ENCODE measurements around the gene IL34. TPM values are rescaled to one million over a fixed set of nuclear protein-coding genes. Genes with fewer than 3 reads are reported as not detected.
"Not testable (repeated sequence)": the region's sequence is repeated elsewhere in the genome, so short reads cannot be mapped to it uniquely, and the experiment has no call there.

The IL34 gene
- total RNA-seq, 1 donor from 2014 or later: 13.4 TPM

DNA sequence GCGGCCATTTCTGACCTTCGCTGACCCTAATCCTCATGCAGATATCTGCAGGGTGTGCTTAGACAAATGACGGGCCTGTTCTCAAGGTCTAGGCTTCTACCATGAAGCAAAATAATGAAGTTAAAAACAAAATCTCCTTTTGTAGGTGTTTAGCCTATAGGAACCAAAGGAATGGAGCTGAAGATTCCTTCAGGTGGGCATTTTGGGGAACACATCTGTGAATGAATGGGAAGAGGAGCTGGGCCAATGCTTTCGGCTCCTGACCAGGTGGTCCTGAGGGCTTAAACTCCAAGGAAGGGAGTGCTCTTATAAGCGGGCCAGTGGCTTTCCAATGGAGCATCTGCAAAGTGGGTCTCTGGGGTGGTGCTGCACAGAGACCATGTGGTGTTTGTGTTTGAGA, 14.1 kb upstream of the IL34 start:
- DNase-seq: no peak

GRCh38 chr16:70633617-70634016, 12.7 kb upstream of the IL34 start:
- DNase-seq: not testable (repeated sequence)

- no peak for DNase-seq
These were observed 11.5 kb upstream of the IL34 start for GRCh38 chr16:70634861-70635260.

GRCh38 chr16:70635336-70636016, 10.9 kb upstream of the IL34 start:
- no peak for DNase-seq

GRCh38 chr16:70638814-70639792, 7.3 kb upstream of the IL34 start:
- DNase-seq: no peak

- DNase-seq: no peak
These were observed 3.7 kb upstream of the IL34 start for GRCh38 chr16:70642633-70643032.

DNA sequence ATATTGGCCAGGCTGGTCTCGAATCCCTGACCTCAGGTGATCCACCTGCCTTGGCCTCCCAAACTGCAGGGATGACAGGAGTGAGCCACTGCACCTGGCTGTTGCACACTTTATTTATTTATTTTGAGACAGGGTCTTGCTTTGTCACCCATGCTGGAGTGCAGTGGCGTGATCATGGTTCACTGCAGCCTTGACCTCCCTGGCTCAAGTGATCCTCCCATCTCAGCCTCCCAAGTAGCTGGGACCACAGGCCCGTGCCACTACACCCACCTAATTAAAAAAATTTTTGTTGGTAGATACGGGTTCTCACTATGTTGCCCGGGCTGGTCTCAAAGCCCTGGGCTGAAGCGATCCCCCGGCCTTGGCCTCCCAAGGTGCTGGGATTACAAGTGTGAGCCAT, 3.1 kb upstream of the IL34 start:
- not testable (repeated sequence) for DNase-seq

DNA sequence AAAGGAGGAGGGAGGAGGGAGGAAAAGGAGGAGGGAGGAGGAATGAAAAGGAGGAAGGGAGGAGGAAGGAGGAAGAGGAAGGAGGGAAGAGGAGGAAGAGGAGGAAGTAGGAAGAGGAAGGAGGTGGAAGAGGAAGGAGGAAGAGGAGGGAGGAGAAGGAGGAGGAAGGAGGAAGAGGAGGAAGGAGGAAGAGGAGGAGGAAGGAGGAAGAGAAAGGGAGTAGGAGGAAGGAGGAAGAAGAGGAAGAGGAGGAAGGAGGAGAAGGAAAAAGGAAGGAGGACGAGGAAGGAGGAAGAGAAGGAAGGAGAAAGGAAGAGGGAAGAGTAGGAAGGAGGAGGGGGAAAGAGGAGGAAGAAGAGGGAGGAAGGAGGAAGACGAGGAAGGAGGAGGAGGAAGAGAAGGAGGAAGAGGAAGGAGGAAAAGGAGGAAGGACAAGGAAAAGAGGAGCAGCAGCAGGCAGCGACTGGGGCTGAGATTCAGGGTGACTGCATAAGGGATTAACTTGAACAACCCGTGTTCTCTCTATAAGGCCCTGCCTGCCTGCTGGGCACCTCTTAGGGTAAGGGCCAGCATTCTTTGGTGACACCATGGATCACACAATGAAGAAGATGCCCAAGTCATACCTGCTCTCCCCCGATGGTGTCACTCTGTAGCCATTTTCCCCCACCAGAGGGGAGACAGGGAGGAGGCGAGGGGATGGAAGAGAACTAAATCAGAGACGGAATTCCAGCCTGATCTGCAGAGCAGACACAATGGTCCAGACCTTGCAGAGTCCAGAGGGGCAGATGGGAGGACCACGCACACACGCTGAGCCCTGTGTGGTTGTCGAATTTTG, 1.4 kb upstream of the IL34 start:
- no peak for DNase-seq

DNA sequence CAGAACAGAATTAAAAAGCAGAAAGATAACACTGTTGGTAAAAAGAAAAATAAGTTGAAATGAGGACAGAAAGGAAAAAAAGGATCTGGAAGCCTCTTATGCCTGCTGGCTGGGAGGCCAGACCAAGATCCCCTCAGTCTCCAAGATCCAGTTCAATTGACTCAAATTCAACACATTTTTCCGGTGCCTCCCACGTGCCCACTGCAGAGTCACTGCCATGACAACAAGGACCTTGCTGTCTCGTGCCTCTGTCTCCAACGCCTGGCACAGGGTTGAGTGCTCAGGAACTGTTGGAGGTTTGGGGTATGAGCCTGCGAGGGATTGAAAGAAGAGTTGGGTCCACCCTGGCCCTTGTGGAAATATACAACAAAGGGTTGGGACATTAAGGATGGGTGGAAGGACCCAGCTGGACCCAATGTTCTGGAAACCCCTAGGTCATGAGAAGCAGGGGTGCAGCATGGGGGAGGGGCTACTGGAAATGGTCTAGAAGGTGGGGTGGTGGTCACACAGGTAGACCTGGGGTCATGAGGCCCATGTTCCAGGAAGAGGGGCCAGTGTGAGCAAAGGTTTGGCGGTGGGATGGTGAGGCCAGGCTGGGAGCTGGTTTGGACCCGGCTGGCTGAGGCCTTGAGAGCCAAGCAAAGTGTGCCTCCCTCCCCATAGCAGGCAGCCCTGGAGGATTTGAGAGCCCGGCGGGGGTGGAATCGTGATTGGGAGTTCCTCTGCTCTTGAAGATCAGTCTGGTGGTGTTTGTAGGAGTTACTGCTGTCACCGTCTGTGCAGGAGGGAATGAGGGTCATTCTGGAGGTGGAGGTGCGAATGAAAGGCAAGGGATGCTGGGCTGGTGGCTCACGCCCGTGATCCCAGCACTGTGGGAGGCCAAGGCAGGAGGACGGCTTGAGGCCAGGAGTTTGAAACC, 1.3 kb downstream of the IL34 start:
- no peak for DNase-seq

- no peak for DNase-seq
These were observed 2.2 kb downstream of the IL34 start for GRCh38 chr16:70648606-70649005.

DNA sequence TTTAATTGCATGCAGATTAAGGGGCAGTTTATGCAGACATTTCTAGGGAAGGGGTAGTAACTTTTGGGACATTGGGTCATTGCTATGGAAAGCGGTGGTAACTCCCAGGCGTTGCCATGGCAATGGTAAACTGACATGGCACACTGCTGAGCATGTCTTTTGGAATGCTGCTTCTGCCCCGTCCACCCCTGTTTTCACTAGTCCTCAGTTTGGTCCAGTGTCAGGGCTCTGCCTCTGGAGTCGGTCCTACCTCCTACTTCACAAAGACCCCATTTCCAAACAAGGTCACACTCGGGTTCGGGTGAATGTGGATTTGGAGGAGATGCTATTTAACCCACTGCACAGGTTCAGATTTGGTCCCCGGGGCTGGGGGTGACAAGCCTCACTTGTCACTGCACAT, 2.9 kb downstream of the IL34 start:
- no peak for DNase-seq

DNA sequence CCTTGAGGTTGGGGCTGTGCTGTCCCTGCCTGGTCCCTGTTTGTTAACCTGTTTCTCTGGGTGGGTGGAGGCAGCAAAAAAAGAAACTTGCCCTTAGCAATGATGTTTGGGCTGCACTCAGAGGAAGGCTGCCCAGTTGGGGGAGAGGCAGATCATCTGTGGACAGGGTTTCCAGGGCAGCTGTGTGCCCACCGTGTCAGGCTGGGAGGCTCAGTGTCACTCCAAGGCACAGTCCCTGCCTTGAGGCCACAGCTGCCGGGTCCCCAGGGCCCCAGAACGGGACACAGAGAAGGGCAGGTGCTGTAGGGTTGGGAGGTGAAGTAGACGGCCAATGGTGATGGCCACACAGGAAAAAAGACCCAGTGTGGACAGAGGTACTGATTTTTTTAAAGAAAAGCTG, 3.9 kb downstream of the IL34 start:
- DNase-seq: no peak

- DNase-seq: no peak
These were observed 5.2 kb downstream of the IL34 start for GRCh38 chr16:70651524-70651923.

DNA sequence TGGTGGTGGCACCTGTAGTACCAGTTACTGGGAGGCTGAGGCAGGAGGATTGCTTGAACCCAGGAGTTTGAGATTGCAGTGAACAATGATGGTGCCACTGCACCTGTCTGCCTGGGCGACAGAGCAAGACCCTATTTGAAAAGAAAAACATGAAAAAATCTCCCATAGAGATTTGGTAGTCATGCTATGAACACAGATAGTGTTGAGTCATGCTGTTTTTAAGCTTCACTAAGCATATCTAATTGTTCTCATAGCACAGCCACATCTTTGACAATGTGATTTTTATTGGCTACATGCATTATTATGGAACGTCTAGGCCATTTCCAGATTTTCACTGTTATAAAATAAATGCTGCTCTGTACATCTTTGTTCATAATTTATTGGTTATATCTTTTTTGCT, 6.0 kb downstream of the IL34 start:
- DNase-seq: no peak

DNA sequence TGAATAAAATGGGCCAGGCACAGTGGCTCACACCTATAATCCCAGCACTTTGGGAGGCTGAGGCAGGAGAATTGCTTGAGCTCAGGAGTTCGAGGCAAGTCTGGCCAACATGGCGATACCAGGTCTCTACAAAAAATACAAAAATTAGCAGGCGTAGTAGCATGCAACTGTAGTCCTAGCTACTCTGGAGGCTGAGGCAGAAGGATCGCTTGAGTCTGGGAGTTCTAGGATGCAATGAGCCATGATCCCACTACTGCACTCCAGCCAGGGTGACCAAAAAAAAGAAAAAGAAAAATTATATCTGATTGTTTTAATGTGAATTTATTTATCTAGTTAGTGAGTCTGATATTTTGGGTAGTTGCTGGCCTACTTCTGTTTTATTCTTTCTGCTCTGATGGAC, 7.0 kb downstream of the IL34 start:
- no peak for DNase-seq

GRCh38 chr16:70653809-70654771, 7.7 kb downstream of the IL34 start:
- DNase-seq: peak; percentile 95

DNA sequence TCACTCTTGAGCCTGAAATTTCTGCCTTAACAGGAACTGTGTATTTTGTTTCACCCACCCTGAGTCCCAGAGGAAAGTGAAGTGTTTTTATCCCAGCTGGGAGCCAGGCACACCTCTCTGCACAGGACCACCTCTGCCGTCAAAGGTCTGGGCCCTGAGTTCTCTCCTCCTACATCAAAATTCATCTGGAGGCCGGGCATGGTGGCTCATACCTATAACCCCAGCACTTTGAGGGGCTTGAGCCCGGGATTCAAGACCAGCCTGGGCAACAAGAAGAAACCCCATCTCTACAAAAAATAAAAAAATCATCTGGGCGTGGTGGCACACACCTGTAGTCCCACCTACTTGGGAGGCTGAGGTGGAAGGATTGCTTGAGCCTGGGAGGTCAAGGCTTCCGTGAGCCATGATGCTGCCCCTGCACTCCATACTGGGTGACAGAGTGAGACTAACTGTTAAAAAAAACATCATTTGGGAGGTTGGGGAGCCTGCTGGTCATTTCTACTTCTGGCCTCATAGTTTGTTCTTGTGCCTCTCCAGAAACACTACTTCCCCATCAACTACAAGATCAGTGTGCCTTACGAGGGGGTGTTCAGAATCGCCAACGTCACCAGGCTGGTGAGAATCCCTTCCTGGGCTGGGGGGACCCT, 9.8 kb downstream of the IL34 start:
- DNase-seq: no peak

DNA sequence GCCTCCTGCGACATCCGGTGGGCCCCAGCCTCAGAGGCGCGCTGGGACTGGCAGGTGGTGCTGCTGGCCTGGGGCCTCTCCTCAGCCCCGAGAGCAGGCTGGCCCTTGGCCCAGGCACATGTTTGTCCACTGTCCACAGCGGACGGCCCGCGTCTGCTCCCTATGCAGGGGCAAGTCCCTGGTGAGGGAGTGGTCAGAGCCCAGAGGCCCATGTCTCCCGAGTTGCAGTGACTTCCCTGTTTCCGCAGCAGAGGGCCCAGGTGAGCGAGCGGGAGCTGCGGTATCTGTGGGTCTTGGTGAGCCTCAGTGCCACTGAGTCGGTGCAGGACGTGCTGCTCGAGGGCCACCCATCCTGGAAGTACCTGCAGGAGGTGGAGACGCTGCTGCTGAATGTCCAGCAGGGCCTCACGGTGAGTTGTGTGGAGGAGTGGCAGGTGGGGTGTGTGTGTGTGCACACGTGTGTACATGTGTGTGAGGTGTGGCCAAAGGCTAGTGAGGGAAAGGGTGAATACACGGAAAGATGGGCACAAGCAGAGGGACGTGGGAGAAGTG, 10.4 kb downstream of the IL34 start:
- DNase-seq: no peak

DNA sequence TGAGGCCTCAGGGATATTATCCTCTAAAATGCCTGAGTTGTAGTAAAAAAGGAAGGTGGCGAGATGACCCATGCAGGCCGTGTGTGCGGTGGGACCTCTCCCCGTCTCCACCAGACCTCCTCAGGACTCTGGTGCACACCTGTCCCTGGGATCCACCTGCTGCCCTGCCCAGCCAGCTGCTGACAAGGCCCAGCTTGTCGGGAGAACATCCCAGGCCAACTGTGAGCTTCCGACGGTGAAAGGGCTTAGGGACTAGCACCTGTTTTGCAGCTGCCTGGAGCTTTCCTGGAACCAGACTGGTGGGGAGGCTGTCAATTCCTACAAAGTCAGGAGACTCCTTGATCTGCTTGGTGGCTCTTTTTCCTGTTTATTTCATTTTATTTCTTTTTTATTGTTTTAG, 11.6 kb downstream of the IL34 start:
- peak; percentile 79 for DNase-seq

Data from tongue (tissue), 2 donors.